Central memory CD8-positive, alpha-beta T cell (primary cell): ENCODE results near the gene RIN3.
A peak's percentile ranks its signal among the peaks of the same experiment; 100 is the strongest.

Experiments used
- ATAC-seq: fragments of 150-1000 bp; cut with Tn5 transposase; replicated peaks from 2 replicates; pipeline ENCODE4 v1.10.0; 2022; ENCODE audit warnings: mild to moderate bottlenecking, moderate FRiP score, moderate number of reproducible peaks; ENCODE audit not compliant: poor library complexity, severe bottlenecking; ENCODE audit errors: extremely low read depth
- DNase-seq, 2 donors: peaks; one replicate each; pipeline ENCODE4 v3.0.0; 2021; ENCODE audit warnings: low spot score in 2 of 2
- H3K27ac Mint-ChIP-seq: one replicate; pipeline ENCODE4 v1.8.0; 2022; ENCODE audit warnings: low read depth, mild to moderate bottlenecking, moderate library complexity, mixed read lengths
- H3K27me3 Mint-ChIP-seq: one replicate; pipeline ENCODE4 v1.8.0; 2022; ENCODE audit warnings: mixed read lengths
- H3K36me3 Mint-ChIP-seq: one replicate; pipeline ENCODE4 v1.8.0; 2022; ENCODE audit warnings: mild to moderate bottlenecking, moderate library complexity, mixed read lengths; ENCODE audit not compliant: insufficient read depth
- H3K4me1 Mint-ChIP-seq: one replicate; pipeline ENCODE4 v1.8.0; 2022; ENCODE audit warnings: mixed read lengths
- H3K4me3 Mint-ChIP-seq: one replicate; pipeline ENCODE4 v1.8.0; 2022; ENCODE audit warnings: mild to moderate bottlenecking, moderate library complexity, mixed read lengths
- H3K9me3 Mint-ChIP-seq: one replicate; pipeline ENCODE4 v1.8.0; 2022; ENCODE audit warnings: mixed read lengths

RIN3 gene

GRCh38 chr14:92563359-92563758 lies 49.8 kb downstream of the RIN3 start:
- Mint-ChIP-seq H3K4me3 (no peak overlapping the region), H3K4me1 (peaks cover 36% of the 10 kb centered on the region), H3K27ac (no peak overlapping the region), H3K27me3 (no peaks in the 10 kb centered on the region), H3K36me3 (peaks cover 11% of the 10 kb centered on the region), H3K9me3 (no peaks in the 10 kb centered on the region)
- ATAC-seq (peak; percentile 56), DNase-seq (no peak)

GRCh38 chr14:92563765-92564285 lies 50.2 kb downstream of the RIN3 start:
- ATAC-seq (no peak), DNase-seq (no peak)
- Mint-ChIP-seq H3K9me3 (no peaks in the 10 kb centered on the region), H3K4me3 (no peak overlapping the region), H3K27ac (no peak overlapping the region), H3K27me3 (no peaks in the 10 kb centered on the region), H3K4me1 (peaks cover 41% of the 10 kb centered on the region), H3K36me3 (peaks cover 9% of the 10 kb centered on the region)

GRCh38 chr14:92564344-92565039 lies 50.9 kb downstream of the RIN3 start:
- Mint-ChIP-seq H3K27ac (peak overlapping the region; percentile 85), H3K27me3 (no peaks in the 10 kb centered on the region), H3K4me1 (peaks cover 43% of the 10 kb centered on the region), H3K9me3 (no peaks in the 10 kb centered on the region), H3K4me3 (no peak overlapping the region), H3K36me3 (peaks cover 9% of the 10 kb centered on the region)
- DNase-seq (no peak), ATAC-seq (no peak)

- no peak overlapping the region for H3K4me3 Mint-ChIP-seq
- no peaks in the 10 kb centered on the region for H3K27me3 Mint-ChIP-seq
- ATAC-seq = no peak
- no peaks in the 10 kb centered on the region for H3K9me3 Mint-ChIP-seq
- peaks cover 46% of the 10 kb centered on the region for H3K4me1 Mint-ChIP-seq
- H3K27ac Mint-ChIP-seq = peak overlapping the region; percentile 85
- DNase-seq = no peak
- peaks cover 6% of the 10 kb centered on the region for H3K36me3 Mint-ChIP-seq
These were observed 51.6 kb downstream of the RIN3 start for GRCh38 chr14:92565040-92565717.

GRCh38 chr14:92565718-92566115 lies 52.1 kb downstream of the RIN3 start:
- Mint-ChIP-seq H3K4me1 (peaks cover 51% of the 10 kb centered on the region), H3K27me3 (no peaks in the 10 kb centered on the region), H3K36me3 (peaks cover 7% of the 10 kb centered on the region), H3K9me3 (no peaks in the 10 kb centered on the region), H3K4me3 (no peak overlapping the region), H3K27ac (no peak overlapping the region)
- ATAC-seq = no peak
- no peak for DNase-seq

GRCh38 chr14:92567173-92567725 lies 53.7 kb downstream of the RIN3 start:
- DNase-seq (no peak), ATAC-seq (no peak)
- no peaks in the 10 kb centered on the region for H3K27me3 Mint-ChIP-seq
- H3K36me3 Mint-ChIP-seq = peaks cover 10% of the 10 kb centered on the region
- no peaks in the 10 kb centered on the region for H3K9me3 Mint-ChIP-seq
- peaks cover 57% of the 10 kb centered on the region for H3K4me1 Mint-ChIP-seq
- H3K4me3 Mint-ChIP-seq = no peak overlapping the region
- H3K27ac Mint-ChIP-seq = peak overlapping the region; percentile 95

GRCh38 chr14:92568621-92569479 lies 55.3 kb downstream of the RIN3 start:
- Mint-ChIP-seq H3K27ac (peak overlapping the region; percentile 95), H3K4me3 (peak overlapping the region; percentile 70), H3K9me3 (no peaks in the 10 kb centered on the region), H3K4me1 (peaks cover 57% of the 10 kb centered on the region), H3K27me3 (no peaks in the 10 kb centered on the region), H3K36me3 (peaks cover 11% of the 10 kb centered on the region)
- ATAC-seq = peak; percentile 87
- peak; percentile 27 to 49 for DNase-seq

- H3K4me1 Mint-ChIP-seq = peaks cover 52% of the 10 kb centered on the region
- no peaks in the 10 kb centered on the region for H3K27me3 Mint-ChIP-seq
- H3K36me3 Mint-ChIP-seq = peaks cover 8% of the 10 kb centered on the region
- H3K9me3 Mint-ChIP-seq = no peaks in the 10 kb centered on the region
- no peak for ATAC-seq
- peak overlapping the region; percentile 95 for H3K27ac Mint-ChIP-seq
- no peak overlapping the region for H3K4me3 Mint-ChIP-seq
- no peak for DNase-seq
These were observed 57.2 kb downstream of the RIN3 start for GRCh38 chr14:92570674-92571262.

GRCh38 chr14:92572050-92572449 lies 58.5 kb downstream of the RIN3 start:
- Mint-ChIP-seq H3K36me3 (peaks cover 9% of the 10 kb centered on the region), H3K9me3 (no peaks in the 10 kb centered on the region), H3K27ac (peak overlapping the region; percentile 89), H3K4me1 (peaks cover 62% of the 10 kb centered on the region), H3K4me3 (no peak overlapping the region), H3K27me3 (no peaks in the 10 kb centered on the region)
- ATAC-seq (no peak), DNase-seq (no peak)

- H3K36me3 Mint-ChIP-seq = peaks cover 15% of the 10 kb centered on the region
These were observed 60.3 kb downstream of the RIN3 start for GRCh38 chr14:92573761-92574498.

GRCh38 chr14:92575061-92575747 lies 61.6 kb downstream of the RIN3 start:
- Mint-ChIP-seq H3K9me3 (no peaks in the 10 kb centered on the region), H3K27me3 (no peaks in the 10 kb centered on the region), H3K4me3 (no peak overlapping the region), H3K36me3 (peaks cover 15% of the 10 kb centered on the region), H3K4me1 (peaks cover 57% of the 10 kb centered on the region), H3K27ac (no peak overlapping the region)
- DNase-seq = no peak
- ATAC-seq = no peak

More at GRCh38 chr14:92573761-92574498, 60.3 kb downstream of the RIN3 start:
- Mint-ChIP-seq H3K4me1 (peaks cover 60% of the 10 kb centered on the region), H3K4me3 (no peak overlapping the region), H3K27me3 (no peaks in the 10 kb centered on the region), H3K9me3 (no peaks in the 10 kb centered on the region), H3K27ac (no peak overlapping the region)
- ATAC-seq (no peak), DNase-seq (no peak)
